Measurements from ENCODE around the gene CRISPLD2.

CRISPLD2 gene

DNA sequence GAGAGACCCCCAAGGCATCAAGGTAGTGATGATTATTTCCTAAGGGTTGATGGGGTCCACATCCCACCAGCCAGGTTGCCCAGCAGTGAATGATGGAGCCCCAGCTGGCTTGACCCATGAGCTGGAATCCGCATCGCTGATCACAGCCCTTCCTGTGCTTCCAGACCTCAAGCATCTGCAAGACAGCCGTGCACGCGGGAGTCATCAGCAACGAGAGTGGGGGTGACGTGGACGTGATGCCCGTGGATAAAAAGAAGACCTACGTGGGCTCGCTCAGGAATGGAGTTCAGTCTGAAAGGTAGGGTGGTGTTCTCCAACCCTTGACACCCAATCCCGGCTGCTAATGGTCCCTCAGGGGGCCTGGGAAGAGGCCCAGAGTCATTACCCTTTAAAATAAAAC, 69.3 kb downstream of the CRISPLD2 start:
- no peak for DNase-seq

- no peak for DNase-seq
Observed at GRCh38 chr16:84890427-84890826, 70.6 kb downstream of the CRISPLD2 start.

DNA sequence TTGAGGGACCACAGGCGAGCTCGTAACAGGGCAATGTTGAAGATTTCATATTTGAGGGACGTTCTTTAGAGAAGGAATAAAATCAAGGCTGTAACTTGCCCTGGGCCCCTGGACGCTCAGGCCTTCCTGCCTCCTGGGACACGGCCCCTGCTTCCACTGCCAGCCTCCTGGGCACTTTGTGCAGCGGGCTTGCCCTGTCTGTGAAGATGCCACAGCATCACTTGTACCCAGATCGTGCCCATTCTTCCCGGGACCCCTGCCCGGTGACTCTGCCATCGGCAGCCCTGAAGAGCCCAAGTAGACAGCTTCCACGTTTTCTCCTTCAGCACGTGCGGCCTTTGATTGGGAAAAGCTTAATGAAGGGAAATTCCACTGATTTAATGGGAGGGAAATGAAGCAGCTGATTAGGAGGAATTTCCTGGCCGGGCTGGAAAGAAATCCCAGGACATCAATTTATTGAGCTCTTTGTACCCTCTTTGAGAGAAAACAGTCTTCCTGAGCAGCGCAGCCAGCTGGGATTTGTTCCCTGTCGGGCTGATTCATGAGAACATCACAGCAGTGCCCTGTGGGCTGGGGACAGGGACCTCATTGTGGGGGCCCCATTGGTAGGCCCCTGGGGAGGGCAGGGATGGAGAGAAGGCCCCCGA, 71.5 kb downstream of the CRISPLD2 start:
- no peak for DNase-seq

- no peak for DNase-seq
Observed at GRCh38 chr16:84892097-84892496, 72.3 kb downstream of the CRISPLD2 start.

DNA sequence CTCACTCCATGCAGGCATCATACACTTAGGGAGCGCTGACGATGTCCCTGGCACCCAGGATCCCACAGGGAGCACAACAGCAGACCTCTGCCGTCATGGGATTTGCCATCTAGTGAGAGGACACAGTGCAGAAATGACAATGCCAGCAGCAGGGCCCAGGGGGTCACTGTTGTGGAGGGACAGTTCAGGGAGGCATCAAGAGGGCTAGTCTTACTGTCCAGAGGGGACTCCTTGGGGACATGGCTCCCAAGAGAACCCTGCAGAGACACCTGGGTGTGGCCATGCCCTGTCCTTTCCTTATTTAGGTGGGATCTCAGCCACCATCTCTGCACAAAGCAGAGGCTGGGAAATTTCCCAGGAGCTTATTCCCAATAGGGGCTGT, 73.7 kb downstream of the CRISPLD2 start:
- no peak for DNase-seq

DNA sequence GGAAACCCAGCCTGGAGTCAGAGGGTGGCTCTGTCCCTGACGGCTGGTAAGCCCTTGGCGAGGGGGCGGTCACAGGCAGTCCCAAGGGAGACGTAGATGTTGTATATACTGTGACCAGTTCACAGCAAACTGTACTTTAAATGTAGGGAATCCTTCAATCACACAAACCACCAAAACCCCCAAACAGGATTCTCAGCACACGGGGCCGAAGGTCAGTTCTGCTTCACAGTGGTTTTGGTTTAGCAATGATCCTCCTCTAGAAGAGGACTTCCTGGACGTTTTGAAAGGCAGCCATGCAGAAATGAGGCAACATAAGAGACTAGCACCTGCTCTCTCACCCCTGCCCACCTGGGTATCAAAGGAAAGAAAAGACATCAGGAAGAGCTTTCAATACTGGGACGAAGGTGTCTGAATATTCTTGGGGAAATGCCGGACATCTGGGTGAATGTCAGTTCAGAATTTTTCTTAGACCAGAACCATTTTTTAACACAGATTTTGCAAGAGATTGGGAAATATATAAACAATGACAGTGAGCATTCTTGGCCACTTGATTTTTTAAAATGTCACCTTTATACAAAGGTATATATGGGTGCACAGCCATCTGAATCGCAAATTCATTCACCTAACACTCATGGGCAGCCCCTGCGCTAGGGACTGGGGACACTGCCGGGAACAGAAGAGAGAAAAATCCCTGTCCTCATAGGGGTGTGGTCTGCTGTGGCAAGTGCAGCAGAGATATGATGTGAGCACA, 74.2 kb downstream of the CRISPLD2 start:
- DNase-seq: no peak

DNA sequence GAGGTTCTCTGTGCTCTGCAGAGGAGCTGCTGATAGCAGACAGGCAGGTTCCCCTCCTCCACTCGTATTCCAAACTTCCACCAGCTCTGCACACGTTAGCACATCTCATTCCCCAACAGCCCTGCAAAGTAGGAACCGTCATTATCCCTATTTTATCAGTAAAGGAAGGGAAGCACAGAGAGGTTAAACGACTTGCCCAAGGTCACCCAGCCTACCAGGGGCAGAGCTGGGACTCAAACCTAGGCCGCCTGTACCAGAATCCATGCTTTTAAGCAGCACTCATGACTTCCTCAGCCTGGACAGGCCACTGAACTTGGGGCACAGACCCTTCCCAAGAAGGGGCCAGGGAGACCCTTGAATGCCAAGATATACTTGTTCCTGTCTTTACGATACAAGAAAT, 75.2 kb downstream of the CRISPLD2 start:
- DNase-seq: no peak

DNA sequence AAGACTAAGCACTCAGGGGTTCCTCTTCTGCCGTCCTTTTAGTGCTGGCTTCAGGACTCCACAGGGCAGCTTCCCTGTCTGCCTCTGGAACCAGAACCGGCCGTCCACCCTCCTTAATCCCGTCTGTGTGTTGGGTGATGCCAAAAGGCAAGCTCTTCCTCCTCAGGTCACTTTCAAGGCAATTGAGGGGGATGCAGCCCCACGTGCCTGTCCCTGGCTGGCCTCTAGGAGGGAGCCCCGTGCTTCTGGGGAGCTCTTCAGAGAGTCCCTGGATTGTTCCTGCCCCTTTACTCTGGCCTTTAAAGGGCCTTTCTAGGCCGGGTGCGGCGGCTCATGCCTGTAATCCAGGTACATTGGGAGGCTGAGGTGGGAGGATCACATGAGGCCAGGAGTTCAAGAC, 77.1 kb downstream of the CRISPLD2 start:
- DNase-seq: no peak

- DNase-seq: no peak
Observed at GRCh38 chr16:84897911-84898377, 78.2 kb downstream of the CRISPLD2 start.

GRCh38 chr16:84898447-84898846, 78.7 kb downstream of the CRISPLD2 start:
- no peak for DNase-seq

GRCh38 chr16:84899414-84899813, 79.6 kb downstream of the CRISPLD2 start:
- no peak for DNase-seq

GRCh38 chr16:84905965-84906460, 86.2 kb downstream of the CRISPLD2 start:
- no peak for DNase-seq

DNA sequence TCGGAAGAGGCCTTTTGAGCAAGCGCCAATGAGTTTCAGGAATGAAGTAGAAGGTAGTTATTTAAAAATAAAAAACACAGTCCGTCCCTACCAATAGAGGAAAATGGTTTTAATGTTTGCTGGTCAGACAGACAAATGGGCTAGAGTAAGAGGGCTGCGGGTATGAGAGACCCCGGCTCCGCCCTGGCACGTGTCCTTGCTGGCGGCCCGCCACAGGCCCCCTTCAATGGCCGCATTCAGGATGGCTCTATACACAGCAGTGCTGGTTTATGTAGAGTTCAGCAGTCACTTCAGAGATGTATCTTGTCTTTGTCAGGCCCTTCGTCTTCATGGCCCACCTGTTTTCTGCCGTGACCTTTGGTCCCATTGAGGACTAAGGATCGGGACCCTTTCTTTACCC, 87.3 kb downstream of the CRISPLD2 start:
- no peak for DNase-seq

DNA sequence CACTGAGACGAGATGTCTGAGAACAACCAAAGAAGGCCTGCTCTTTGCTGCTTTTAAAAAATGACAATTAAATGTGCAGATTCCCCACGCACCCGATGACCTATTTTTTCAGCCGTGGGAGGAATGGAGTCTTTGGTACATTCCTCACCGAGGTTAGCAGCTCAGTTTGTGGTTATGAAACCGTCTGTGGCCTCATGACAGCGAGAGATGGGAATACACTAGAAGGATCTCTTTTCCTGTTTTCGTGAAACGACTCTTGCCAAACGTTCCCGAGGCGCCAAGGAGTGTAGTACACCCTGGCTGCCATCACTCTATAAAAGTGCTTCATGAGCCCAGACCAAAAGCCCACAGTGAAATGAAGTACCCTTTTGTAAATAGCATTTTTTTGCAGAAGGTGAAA, 87.8 kb downstream of the CRISPLD2 start:
- no peak for DNase-seq

DNA sequence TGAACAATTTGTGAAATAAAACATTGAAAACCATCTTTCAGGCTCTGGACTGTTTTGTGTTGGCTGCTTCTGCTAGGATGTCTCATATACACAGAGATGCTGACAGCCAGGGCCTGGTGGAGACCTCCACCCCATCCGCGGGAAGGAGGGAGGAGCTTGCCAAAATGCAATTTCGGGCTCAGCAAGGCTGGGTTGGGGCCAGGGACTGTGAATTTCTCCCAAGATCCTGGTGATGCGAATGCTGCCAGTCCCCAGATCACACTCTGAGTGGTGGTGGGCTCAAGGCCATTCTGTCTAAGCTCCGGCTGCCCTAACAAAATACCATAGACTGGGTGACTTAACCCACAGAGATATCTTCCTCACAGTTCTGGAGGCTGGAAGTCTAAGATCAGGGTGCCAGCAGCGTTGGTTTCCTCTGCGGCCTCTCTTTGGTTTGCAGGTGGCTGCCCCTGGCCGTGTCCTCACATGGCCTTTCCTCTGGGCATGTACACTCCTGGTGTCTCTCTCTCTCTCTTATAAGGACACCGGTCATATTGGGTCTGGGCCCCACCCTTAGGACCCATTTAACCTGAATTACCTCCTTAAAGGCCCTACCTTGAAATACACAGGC, 89.8 kb downstream of the CRISPLD2 start:
- DNase-seq: no peak

- no peak for DNase-seq
Observed at GRCh38 chr16:84911486-84912216, 91.9 kb downstream of the CRISPLD2 start.

- no peak for DNase-seq
Observed at GRCh38 chr16:84913315-84913714, 93.5 kb downstream of the CRISPLD2 start.

GRCh38 chr16:84914273-84914672, 94.5 kb downstream of the CRISPLD2 start:
- no peak for DNase-seq

DNA sequence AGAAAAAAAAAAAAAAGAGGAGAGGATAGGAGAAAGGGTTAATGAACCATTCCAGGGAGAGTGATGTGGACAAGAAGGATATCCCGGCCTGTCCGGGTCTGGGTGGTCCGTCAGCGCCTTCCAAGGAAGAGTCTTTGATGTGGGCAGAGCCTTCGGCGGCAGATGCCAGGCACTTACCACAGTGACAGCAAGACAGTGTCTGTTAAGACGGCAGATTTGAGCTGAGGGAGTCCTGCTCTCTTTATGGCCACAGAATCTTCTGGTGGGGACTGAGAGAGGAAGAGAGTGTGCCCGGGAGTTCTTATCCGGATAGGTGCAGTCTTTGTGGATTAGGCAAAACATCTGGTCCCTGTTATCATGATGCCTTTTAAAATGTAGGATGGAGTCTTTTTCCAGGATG, 96.4 kb downstream of the CRISPLD2 start:
- DNase-seq: no peak

- DNase-seq: no peak
Observed at GRCh38 chr16:84916850-84917249, 97.1 kb downstream of the CRISPLD2 start.

- DNase-seq: no peak
Observed at GRCh38 chr16:84917492-84917891, 97.7 kb downstream of the CRISPLD2 start.

- no peak for DNase-seq
Observed at GRCh38 chr16:84918006-84918909, 98.5 kb downstream of the CRISPLD2 start.
